NCI-H2227 (cell line): Measurements from ENCODE around the gene ZNRF2.

Source experiments
- DNase-seq: peaks from one replicate; lab custom pipeline; 2025; ENCODE audit not compliant: unreplicated experiment; lab: John Stamatoyannopoulos, UW

ZNRF2 gene

DNA sequence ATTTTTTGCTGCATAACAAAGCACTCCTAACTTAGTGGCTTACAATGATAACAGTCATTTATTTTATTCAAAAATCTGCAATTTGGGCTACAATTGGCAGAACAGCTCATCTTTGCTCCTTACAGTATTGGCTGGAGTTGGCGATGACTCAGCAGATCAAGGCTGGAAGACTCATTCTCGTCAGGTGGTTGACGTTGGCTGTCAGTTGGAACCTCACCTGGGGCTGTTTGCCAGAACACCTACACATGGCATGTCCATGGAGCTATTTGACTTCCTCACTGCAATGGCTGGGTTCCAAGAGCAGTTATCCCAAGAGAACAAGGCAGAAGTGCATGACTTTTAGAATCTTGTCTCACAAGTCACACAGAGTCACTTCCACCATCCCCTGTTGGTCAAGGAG, 119.1 kb downstream of the ZNRF2 start:
- DNase-seq = no peak

DNA sequence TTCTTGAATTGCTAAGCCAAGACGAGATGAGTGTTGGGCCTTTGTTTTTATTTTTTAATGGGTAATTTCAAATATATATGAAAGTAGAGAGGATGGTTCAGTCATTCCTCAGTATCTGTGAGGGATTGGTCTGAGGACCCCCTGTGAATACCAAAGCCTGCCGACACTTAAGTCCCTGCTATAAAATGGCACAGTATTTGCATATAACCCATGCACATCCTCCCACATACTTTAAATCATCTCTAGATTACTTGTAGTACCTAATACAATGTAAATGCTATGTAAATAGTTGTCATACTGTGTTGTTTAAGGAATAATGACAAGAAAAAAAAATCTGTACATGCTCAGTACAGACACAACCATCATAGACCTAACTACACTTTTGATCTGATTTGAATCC, 120.8 kb downstream of the ZNRF2 start:
- no peak for DNase-seq

DNA sequence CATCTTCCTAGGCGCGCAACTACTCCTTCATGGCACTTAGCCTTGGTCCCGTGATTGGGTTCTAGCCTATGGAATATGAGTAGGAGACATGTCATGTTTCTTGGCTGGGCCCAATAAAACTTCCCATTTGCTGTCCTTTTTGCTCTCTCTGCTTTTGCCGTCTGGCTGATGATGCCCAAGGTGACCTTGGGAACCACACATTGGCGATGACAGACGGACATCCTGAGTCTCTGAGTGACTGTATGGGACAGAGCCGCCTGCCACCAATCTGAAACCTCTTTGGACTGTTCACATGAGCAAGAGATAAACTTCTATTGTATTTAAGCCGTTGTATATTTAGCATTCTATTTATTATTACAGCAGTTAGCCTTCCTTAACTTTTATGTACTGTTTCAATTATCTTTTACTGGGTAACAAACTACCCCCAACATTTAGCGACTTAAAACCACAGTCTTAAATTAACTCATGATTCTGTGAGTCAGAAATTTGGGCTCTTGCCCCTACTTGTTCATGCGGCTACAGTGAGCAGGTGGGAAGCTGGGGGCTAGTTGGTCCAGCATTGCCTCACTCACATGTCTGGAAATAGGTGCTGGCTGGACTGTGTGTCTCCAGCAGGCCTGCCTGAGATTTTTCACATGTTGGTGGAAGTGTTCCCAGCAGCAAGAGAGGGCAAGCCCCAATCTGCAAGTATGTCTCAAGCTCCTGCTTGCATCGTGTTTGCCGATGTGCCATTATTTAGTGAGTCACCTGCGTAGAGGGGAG, 122.4 kb downstream of the ZNRF2 start:
- DNase-seq = no peak

DNA sequence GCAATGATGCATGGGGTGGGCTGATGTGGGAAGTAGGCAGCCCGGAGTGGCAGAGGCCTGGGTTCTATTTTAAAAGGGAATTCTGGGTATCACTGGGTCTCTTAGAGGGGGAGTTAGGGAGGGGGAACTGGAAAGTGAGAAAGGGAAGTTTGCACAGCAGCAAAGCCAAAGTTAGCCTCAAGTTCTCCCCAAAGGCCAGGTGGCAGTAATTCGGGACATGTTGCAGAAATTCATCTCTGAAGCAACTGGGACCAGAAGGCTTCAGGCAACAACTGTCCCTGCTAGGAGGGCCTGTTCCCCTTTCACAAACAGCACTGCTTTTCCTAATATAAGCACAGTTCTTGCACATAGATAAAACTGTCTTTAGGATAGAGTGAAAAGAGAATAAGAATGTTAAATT, 126.8 kb downstream of the ZNRF2 start:
- no peak for DNase-seq

DNA sequence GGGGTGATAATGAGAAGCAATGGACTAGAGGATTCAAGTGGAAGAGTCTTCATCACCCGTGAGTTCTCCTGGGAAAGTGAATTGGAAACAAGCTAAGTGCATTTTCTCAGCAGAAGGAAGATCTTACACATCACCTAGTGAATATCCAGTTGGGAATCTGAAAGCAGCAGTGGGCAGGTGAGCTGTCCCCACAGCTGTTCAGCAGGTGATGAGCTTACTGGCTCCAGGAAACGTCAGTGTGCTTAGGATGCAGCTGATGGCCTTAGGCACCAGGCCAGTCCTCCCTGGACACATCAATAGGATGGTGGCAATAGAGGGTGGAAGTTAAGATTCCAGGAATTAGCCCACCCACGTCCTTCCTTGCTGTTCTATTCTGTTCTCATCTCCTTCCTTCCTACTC, 127.5 kb downstream of the ZNRF2 start:
- DNase-seq = no peak

DNA sequence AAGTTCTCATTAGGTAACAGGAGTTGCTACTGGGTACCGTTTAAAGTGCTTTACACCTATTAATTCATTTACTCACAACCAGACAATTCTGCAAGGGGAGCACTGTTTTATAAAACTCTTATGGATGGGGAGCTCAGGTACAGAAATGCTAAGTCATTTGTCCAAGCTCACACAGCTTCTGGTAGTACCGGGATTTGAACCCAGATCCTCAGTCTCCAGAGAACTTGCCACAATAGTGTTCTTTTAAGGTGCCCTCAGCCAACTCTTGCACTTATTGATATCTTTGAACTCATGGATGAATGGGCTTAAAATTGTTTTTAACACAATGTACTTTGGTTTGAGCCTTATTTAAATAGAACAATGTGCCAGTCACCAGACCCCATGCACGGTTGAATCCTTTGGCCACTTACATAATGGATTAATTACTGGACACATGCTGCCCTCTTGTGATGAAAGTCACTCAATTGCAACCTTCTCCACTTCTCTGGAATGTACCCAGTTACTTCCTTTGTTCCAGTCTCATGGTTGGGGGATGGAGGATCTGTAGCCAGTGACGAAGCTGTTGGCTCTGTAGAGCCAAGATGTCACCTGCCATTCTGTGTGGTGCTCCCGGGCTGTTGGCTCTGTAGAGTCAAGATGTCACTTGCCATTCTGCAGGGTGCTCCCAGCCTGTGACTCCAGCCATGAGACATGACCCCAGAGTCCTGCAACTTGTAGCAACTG, 128.5 kb downstream of the ZNRF2 start:
- no peak for DNase-seq

DNA sequence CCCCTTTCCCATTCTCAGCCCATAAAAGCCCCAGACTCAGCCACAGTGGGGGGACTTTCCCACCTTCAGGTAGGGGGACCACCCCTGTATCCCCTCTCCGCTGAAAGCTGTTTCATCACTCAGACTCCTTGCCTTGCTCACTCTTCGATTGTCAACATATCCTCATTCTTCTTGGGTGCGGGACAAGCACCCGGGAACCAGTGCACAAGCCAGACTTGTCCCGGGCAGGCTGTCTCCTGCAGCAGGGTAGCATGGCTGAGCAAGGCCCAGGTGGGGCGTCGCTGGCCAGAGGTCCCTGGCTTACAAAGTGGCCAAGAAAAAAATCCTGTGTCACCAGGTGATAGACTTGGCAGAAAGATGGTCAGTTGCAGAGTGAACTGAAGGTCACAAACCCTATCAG, 129.5 kb downstream of the ZNRF2 start:
- DNase-seq = no peak
